Activated CD4-positive, alpha-beta T cell treated with anti-CD3 and anti-CD28 coated beads, Interleukin-2, amount 10 ng/mL, durations not matched to agents 24 days and 14 days (primary cell): ENCODE data around the gene LLCFC1. TPM values are rescaled to one million over a fixed set of nuclear protein-coding genes. Genes with fewer than 3 reads are reported as not detected.

Experiments
- DNase-seq: peaks from one replicate; pipeline ENCODE4 v3.0.0; 2022
- H3K27ac Mint-ChIP-seq: one replicate; pipeline ENCODE4 v1.8.0; 2022; ENCODE audit warnings: mild to moderate bottlenecking, mixed read lengths
- H3K27me3 Mint-ChIP-seq: one replicate; pipeline ENCODE4 v1.8.0; 2022; ENCODE audit warnings: mixed read lengths
- H3K36me3 Mint-ChIP-seq: one replicate; pipeline ENCODE4 v1.8.0; 2022; ENCODE audit warnings: low read depth, mild to moderate bottlenecking, mixed read lengths
- H3K4me1 Mint-ChIP-seq: one replicate; pipeline ENCODE4 v1.8.0; 2021; ENCODE audit warnings: mixed read lengths
- H3K4me3 Mint-ChIP-seq: one replicate; pipeline ENCODE4 v1.8.0; 2022; ENCODE audit warnings: mild to moderate bottlenecking, moderate library complexity, mixed read lengths
- H3K9me3 Mint-ChIP-seq: one replicate; pipeline ENCODE4 v1.8.0; 2021; ENCODE audit warnings: mixed read lengths
- intact Hi-C: fragments of 100-400 bp; cut with micrococcal nuclease; formaldehyde crosslinking; loops from one replicate; pipeline ENCODE4 v1.15.1; 2023
- total RNA-seq: library from RNA; stranded (reverse); gene quantifications from 2 replicates; pipeline ENCODE4 v1.2.3, GENCODE V29; 2022

LLCFC1 gene
- total RNA-seq, 1 donor from 2014 or later: not detected

- peaks cover 30% of the 10 kb centered on the region for H3K27me3 Mint-ChIP-seq
- intact Hi-C loops: no loop called here
Observed at GRCh38 chr7:142918901-142919300, 20.4 kb upstream of the LLCFC1 start.

GRCh38 chr7:142919656-142920055 lies 19.6 kb upstream of the LLCFC1 start:
- no peaks in the 10 kb centered on the region for H3K9me3 Mint-ChIP-seq
- DNase-seq: no peak
- H3K4me1 Mint-ChIP-seq: no peaks in the 10 kb centered on the region
- no peak overlapping the region for H3K27ac Mint-ChIP-seq
- intact Hi-C loops: no loop called here
- peaks cover 25% of the 10 kb centered on the region for H3K27me3 Mint-ChIP-seq
- H3K36me3 Mint-ChIP-seq: no peaks in the 10 kb centered on the region
- no peak overlapping the region for H3K4me3 Mint-ChIP-seq

More at GRCh38 chr7:142918901-142919300, 20.4 kb upstream of the LLCFC1 start:
- Mint-ChIP-seq H3K36me3 (no peaks in the 10 kb centered on the region), H3K9me3 (no peaks in the 10 kb centered on the region), H3K4me1 (no peaks in the 10 kb centered on the region), H3K4me3 (no peak overlapping the region), H3K27ac (no peak overlapping the region)
- DNase-seq: no peak

GRCh38 chr7:142923391-142923790 lies 15.9 kb upstream of the LLCFC1 start:
- Mint-ChIP-seq H3K4me3 (no peak overlapping the region), H3K36me3 (no peaks in the 10 kb centered on the region)

DNA sequence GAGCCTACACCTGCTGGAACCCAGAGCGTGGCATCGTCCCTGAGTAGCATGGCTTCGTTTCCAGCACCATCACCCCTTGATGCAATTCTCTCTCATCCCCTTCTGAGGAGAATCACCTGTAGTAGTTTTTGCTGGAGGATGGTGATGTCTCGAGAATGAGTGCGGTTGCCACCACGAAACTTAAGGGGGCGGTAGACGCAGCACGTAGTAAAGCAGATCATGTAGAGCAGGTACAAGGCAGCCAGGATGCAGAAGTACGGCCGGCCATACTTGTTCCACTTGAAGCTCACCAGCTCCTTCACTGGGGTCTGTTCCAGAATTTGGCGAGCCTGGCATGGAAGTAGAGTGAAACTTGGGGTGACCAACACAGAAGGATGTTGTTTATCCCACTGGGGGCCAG lies 13.9 kb upstream of the LLCFC1 start:
- no peak overlapping the region for H3K27ac Mint-ChIP-seq
- no peaks in the 10 kb centered on the region for H3K4me1 Mint-ChIP-seq
- no peak for DNase-seq
- H3K4me3 Mint-ChIP-seq: no peak overlapping the region
- intact Hi-C loops: no loop called here
- H3K9me3 Mint-ChIP-seq: no peaks in the 10 kb centered on the region
- peaks cover 10% of the 10 kb centered on the region for H3K27me3 Mint-ChIP-seq
- H3K36me3 Mint-ChIP-seq: no peaks in the 10 kb centered on the region

More at GRCh38 chr7:142923391-142923790, 15.9 kb upstream of the LLCFC1 start:
- DNase-seq: no peak
- no peak overlapping the region for H3K27ac Mint-ChIP-seq
- peaks cover 19% of the 10 kb centered on the region for H3K27me3 Mint-ChIP-seq
- no peaks in the 10 kb centered on the region for H3K4me1 Mint-ChIP-seq
- no peaks in the 10 kb centered on the region for H3K9me3 Mint-ChIP-seq
- intact Hi-C loops: no loop called here

GRCh38 chr7:142927085-142927745 lies 12.1 kb upstream of the LLCFC1 start:
- H3K27me3 Mint-ChIP-seq: peaks cover 8% of the 10 kb centered on the region
- H3K9me3 Mint-ChIP-seq: no peaks in the 10 kb centered on the region
- no peak for DNase-seq
- H3K27ac Mint-ChIP-seq: no peak overlapping the region
- intact Hi-C loops: no loop called here
- no peak overlapping the region for H3K4me3 Mint-ChIP-seq
- no peaks in the 10 kb centered on the region for H3K36me3 Mint-ChIP-seq
- H3K4me1 Mint-ChIP-seq: no peaks in the 10 kb centered on the region

DNA sequence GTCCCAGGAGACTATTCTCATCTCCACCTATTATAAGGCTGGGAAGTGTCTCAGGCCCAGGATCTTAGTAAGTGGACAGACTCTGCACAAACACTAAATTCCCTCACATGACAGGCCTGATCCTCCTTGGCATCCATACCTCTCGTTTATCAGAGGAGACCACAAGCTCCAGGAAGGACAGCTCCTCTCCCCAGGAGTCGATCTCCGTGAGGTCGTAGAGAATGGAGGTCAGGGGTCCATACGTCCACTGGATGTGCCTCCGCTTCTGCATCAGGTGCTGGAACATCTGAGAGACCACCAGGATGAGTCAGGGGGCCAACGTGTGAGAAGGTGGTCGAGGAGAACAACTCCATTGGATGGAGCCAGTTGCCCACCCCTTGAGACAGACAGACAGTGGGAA lies 11.3 kb upstream of the LLCFC1 start:
- Mint-ChIP-seq H3K27me3 (peaks cover 8% of the 10 kb centered on the region), H3K4me1 (no peaks in the 10 kb centered on the region), H3K4me3 (no peak overlapping the region), H3K36me3 (no peaks in the 10 kb centered on the region), H3K27ac (no peak overlapping the region), H3K9me3 (no peaks in the 10 kb centered on the region)
- intact Hi-C loops: no loop called here
- no peak for DNase-seq

- no peaks in the 10 kb centered on the region for H3K4me1 Mint-ChIP-seq
- H3K27me3 Mint-ChIP-seq: no peaks in the 10 kb centered on the region
- no peak overlapping the region for H3K4me3 Mint-ChIP-seq
- no peak for DNase-seq
- no peak overlapping the region for H3K27ac Mint-ChIP-seq
- H3K36me3 Mint-ChIP-seq: no peaks in the 10 kb centered on the region
- no peaks in the 10 kb centered on the region for H3K9me3 Mint-ChIP-seq
- intact Hi-C loops: no loop called here
Observed at GRCh38 chr7:142930126-142930730, 9.1 kb upstream of the LLCFC1 start.

DNA sequence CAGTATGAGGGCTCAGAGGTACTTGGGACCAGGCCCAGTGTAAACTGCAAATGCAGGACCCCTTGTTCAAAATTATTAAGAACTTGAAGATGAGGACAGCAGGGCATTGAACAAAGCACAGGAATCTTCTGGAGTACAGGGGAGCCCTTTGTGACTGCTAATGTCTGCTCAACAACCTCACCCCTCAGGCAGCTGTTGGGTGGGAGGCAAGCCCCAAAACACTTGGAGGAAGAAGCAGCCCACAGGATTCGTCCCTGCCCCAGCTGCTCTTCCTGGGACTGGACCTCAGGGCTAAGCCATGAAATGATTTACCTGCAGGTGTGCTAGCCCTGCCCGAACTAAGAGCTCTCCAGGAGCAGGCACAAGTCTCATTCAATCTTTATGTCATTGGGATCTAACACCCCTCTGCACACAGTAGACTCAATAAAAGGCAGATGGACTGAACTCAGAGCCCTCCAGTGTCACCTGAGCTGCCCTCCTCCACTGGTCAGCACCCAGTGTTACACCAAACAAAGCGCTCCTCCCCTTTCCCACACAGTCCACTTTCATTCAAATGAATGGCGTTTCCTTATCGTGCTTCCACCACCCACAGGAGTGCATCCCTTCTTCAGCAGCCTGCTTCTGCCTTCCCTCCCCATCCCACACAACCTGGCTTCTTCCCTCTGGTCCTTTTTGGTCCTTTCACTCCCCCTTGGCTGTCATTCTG lies 6.7 kb upstream of the LLCFC1 start:
- H3K27me3 Mint-ChIP-seq: no peaks in the 10 kb centered on the region
- H3K27ac Mint-ChIP-seq: no peak overlapping the region
- no peak for DNase-seq
- no peaks in the 10 kb centered on the region for H3K36me3 Mint-ChIP-seq
- no peaks in the 10 kb centered on the region for H3K9me3 Mint-ChIP-seq
- no peak overlapping the region for H3K4me3 Mint-ChIP-seq
- no peaks in the 10 kb centered on the region for H3K4me1 Mint-ChIP-seq
- intact Hi-C loops: no loop called here

DNA sequence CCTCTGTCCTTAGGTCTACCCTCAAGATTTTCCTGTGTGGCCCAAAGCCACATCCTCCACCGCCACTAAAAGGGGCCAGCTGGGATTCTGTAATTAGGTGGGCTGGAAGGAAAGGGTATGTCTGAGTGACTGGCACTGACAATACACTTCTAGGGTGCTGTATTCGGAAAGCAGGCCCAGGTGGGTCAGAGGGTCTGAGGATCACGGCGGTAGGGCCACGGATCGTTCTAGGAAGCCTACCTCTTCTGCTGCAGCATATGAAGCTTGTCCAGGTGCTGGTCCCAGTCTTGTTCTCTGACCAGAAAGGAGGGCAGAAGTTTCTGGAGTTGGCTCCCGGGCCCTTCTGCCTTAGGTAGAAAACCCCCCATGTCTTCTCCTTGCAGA lies 6.2 kb upstream of the LLCFC1 start:
- Mint-ChIP-seq H3K4me1 (no peaks in the 10 kb centered on the region), H3K27ac (no peak overlapping the region), H3K27me3 (no peaks in the 10 kb centered on the region), H3K9me3 (no peaks in the 10 kb centered on the region), H3K36me3 (no peaks in the 10 kb centered on the region), H3K4me3 (no peak overlapping the region)
- DNase-seq: no peak
- intact Hi-C loops: no loop called here

- no peak within 1 kb of the TSS for H3K4me3 Mint-ChIP-seq
- no peaks in the 10 kb centered on the region for H3K4me1 Mint-ChIP-seq
- no peak for DNase-seq
- H3K27me3 Mint-ChIP-seq: no peaks in the 10 kb centered on the region
- H3K9me3 Mint-ChIP-seq: no peaks in the 10 kb centered on the region
- H3K36me3 Mint-ChIP-seq: no peaks in the 10 kb centered on the region
- no peak within 1 kb of the TSS for H3K27ac Mint-ChIP-seq
- intact Hi-C loops: no loop called here
Observed at GRCh38 chr7:142933624-142934023, 5.7 kb upstream of the LLCFC1 start, which contains the start of gene TRPV5. Gene TRPV5 (minus strand): TSS chr7:142933746. CDS start chr7:142933459, 287 bp downstream.

GRCh38 chr7:142934056-142934455 lies 5.2 kb upstream of the LLCFC1 start:
- DNase-seq: no peak
- Mint-ChIP-seq H3K27me3 (no peaks in the 10 kb centered on the region), H3K4me3 (no peak overlapping the region), H3K36me3 (no peaks in the 10 kb centered on the region), H3K9me3 (no peaks in the 10 kb centered on the region), H3K27ac (no peak overlapping the region), H3K4me1 (no peaks in the 10 kb centered on the region)
- intact Hi-C loops: no loop called here

GRCh38 chr7:142935941-142936565 lies 3.2 kb upstream of the LLCFC1 start:
- H3K36me3 Mint-ChIP-seq: no peaks in the 10 kb centered on the region
- no peaks in the 10 kb centered on the region for H3K4me1 Mint-ChIP-seq
- intact Hi-C loops: no loop called here
- H3K27ac Mint-ChIP-seq: no peak overlapping the region
- H3K4me3 Mint-ChIP-seq: no peak overlapping the region
- H3K9me3 Mint-ChIP-seq: no peaks in the 10 kb centered on the region
- DNase-seq: no peak
- no peaks in the 10 kb centered on the region for H3K27me3 Mint-ChIP-seq

DNA sequence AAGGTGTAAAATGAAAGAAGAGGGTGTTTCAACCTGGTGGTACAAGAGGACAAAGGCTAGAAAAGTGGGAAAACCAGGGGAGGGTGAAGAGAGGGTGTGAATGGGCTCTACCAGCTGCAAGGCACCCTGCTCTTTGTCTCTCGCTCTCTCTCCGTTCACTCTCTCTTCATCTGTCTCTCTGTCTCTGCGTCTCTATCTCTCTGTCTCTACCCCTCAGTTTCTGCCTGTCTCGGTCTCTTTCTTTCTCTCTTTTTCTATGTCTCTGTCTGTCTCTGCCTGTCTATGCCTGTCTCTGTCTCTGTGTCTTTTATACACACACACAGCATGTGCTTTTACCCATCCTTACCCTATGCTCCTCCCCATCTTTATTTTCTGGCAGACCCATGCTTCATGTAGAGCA lies 673 bp upstream of the LLCFC1 start:
- no peak for DNase-seq
- Mint-ChIP-seq H3K9me3 (no peaks in the 10 kb centered on the region), H3K27ac (no peak overlapping the region), H3K36me3 (no peaks in the 10 kb centered on the region), H3K4me3 (no peak overlapping the region), H3K27me3 (no peaks in the 10 kb centered on the region), H3K4me1 (no peaks in the 10 kb centered on the region)
- intact Hi-C loops: no loop called here

- Mint-ChIP-seq H3K36me3 (no peaks in the 10 kb centered on the region), H3K9me3 (no peaks in the 10 kb centered on the region), H3K4me1 (no peaks in the 10 kb centered on the region), H3K27me3 (no peaks in the 10 kb centered on the region), H3K4me3 (no peak overlapping the region), H3K27ac (no peak overlapping the region)
- intact Hi-C loops: no loop called here
- DNase-seq: no peak
Observed at GRCh38 chr7:142940966-142941535, 1.8 kb downstream of the LLCFC1 start.
